GM23338 (cell line): ENCODE data around the gene EGR2.

Experiments
- EZH2 ChIP-seq: fragments of 200-600 bp; sonication (generic); IDR thresholded peaks from one replicate; pipeline ENCODE4 v1.8.0; 2017; ENCODE audit warnings: antibody characterized with exemption, mild to moderate bottlenecking, low read depth; ENCODE audit not compliant: unreplicated experiment
- EZH2phosphoT487 ChIP-seq: fragments of 200-600 bp; sonication (generic); IDR thresholded peaks from one replicate; pipeline ENCODE4 v1.8.1; 2018; ENCODE audit warnings: antibody characterized with exemption; ENCODE audit not compliant: unreplicated experiment
- POLR2AphosphoS5 ChIP-seq: IDR thresholded peaks from 2 replicates; pipeline ENCODE4 v1.6.1; 2016; ENCODE audit warnings: antibody characterized with exemption, low read depth
- STAT1 ChIP-seq: IDR thresholded peaks from one replicate; pipeline ENCODE4 v1.6.1; 2016; ENCODE audit warnings: antibody characterized with exemption; ENCODE audit not compliant: unreplicated experiment
- TF ChIP-seq, protein P1 (sequence below), 2 experiments: fragments of 200-600 bp in 1 of 2; sonication (generic) in 1 of 2; conservative IDR thresholded peaks; 2 replicates each; pipeline versions ENCODE4 v1.5.1 to v1.6.1; 2016 to 2017; ENCODE audit warnings: antibody characterized with exemption in 2 of 2, low read depth in 2 of 2, mild to moderate bottlenecking in 2 of 2, moderate library complexity in 1 of 2
- TF ChIP-seq, protein P2 (sequence below): fragments of 250-450 bp; sonication (Bioruptor Pico); IDR thresholded peaks from 2 replicates; pipeline ENCODE4 v1.5.0; 2020; ENCODE audit warnings: mild to moderate bottlenecking, moderate library complexity

DNA sequence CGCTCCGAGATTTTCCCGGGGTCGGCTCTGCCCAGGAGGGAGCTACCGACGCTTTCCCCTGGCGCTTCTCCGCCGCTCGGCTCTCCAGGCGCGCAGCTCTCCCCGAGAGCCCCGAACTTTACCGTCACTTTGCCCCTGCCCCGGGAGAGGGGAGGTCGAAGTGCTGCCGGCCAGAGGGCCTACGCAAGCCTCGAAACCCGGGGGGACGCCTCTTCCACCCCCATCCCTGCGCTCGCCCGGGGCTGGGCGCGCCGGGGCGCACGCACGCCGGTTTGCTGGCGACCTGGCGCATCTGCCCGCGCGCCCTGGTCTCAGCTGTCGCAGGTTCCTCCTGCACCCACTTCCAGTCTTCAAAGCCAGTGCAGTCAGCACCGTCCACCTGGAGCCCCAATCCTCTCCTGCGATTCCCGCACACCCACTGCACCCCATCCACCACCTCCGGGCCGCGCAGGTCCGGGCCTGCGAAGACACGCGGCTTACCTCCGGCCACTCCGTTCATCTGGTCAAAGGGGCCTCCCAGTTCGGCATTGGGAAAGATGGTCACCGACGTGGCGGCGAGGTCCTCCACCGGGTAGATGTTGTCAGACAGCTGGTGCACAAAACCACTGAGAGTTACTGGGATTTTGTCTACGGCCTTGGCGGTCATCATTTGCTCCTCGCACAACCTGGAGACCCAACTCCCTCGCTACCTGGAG is 638 bp downstream of the EGR2 start:
- TF ChIP-seq, protein P1, sequence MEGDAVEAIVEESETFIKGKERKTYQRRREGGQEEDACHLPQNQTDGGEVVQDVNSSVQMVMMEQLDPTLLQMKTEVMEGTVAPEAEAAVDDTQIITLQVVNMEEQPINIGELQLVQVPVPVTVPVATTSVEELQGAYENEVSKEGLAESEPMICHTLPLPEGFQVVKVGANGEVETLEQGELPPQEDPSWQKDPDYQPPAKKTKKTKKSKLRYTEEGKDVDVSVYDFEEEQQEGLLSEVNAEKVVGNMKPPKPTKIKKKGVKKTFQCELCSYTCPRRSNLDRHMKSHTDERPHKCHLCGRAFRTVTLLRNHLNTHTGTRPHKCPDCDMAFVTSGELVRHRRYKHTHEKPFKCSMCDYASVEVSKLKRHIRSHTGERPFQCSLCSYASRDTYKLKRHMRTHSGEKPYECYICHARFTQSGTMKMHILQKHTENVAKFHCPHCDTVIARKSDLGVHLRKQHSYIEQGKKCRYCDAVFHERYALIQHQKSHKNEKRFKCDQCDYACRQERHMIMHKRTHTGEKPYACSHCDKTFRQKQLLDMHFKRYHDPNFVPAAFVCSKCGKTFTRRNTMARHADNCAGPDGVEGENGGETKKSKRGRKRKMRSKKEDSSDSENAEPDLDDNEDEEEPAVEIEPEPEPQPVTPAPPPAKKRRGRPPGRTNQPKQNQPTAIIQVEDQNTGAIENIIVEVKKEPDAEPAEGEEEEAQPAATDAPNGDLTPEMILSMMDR (conservative IDR thresholded peaks at IDR 0.05; ENCODE audit: low read depth in 2 of 2) = no peak
- TF ChIP-seq EZH2 = peak; percentile 30
- TF ChIP-seq EZH2phosphoT487 = no peak
- TF ChIP-seq, protein P2, sequence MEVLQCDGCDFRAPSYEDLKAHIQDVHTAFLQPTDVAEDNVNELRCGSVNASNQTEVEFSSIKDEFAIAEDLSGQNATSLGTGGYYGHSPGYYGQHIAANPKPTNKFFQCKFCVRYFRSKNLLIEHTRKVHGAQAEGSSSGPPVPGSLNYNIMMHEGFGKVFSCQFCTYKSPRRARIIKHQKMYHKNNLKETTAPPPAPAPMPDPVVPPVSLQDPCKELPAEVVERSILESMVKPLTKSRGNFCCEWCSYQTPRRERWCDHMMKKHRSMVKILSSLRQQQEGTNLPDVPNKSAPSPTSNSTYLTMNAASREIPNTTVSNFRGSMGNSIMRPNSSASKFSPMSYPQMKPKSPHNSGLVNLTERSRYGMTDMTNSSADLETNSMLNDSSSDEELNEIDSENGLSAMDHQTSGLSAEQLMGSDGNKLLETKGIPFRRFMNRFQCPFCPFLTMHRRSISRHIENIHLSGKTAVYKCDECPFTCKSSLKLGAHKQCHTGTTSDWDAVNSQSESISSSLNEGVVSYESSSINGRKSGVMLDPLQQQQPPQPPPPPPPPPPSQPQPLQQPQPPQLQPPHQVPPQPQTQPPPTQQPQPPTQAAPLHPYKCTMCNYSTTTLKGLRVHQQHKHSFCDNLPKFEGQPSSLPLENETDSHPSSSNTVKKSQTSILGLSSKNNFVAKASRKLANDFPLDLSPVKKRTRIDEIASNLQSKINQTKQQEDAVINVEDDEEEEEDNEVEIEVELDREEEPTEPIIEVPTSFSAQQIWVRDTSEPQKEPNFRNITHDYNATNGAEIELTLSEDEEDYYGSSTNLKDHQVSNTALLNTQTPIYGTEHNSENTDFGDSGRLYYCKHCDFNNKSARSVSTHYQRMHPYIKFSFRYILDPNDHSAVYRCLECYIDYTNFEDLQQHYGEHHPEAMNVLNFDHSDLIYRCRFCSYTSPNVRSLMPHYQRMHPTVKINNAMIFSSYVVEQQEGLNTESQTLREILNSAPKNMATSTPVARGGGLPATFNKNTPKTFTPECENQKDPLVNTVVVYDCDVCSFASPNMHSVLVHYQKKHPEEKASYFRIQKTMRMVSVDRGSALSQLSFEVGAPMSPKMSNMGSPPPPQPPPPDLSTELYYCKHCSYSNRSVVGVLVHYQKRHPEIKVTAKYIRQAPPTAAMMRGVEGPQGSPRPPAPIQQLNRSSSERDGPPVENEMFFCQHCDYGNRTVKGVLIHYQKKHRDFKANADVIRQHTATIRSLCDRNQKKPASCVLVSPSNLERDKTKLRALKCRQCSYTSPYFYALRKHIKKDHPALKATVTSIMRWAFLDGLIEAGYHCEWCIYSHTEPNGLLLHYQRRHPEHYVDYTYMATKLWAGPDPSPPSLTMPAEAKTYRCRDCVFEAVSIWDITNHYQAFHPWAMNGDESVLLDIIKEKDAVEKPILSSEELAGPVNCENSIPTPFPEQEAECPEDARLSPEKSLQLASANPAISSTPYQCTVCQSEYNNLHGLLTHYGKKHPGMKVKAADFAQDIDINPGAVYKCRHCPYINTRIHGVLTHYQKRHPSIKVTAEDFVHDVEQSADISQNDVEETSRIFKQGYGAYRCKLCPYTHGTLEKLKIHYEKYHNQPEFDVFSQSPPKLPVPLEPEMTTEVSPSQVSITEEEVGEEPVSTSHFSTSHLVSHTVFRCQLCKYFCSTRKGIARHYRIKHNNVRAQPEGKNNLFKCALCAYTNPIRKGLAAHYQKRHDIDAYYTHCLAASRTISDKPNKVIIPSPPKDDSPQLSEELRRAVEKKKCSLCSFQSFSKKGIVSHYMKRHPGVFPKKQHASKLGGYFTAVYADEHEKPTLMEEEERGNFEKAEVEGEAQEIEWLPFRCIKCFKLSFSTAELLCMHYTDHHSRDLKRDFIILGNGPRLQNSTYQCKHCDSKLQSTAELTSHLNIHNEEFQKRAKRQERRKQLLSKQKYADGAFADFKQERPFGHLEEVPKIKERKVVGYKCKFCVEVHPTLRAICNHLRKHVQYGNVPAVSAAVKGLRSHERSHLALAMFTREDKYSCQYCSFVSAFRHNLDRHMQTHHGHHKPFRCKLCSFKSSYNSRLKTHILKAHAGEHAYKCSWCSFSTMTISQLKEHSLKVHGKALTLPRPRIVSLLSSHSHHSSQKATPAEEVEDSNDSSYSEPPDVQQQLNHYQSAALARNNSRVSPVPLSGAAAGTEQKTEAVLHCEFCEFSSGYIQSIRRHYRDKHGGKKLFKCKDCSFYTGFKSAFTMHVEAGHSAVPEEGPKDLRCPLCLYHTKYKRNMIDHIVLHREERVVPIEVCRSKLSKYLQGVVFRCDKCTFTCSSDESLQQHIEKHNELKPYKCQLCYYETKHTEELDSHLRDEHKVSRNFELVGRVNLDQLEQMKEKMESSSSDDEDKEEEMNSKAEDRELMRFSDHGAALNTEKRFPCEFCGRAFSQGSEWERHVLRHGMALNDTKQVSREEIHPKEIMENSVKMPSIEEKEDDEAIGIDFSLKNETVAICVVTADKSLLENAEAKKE = no peak
- no peak for TF ChIP-seq POLR2AphosphoS5
- no peak for TF ChIP-seq STAT1
